OCI-LY7 (cell line): ENCODE results near the gene EMCN.

Experiments used
- EZH2phosphoT487 ChIP-seq: fragments of 200-600 bp; sonication (generic); IDR thresholded peaks from 2 replicates; pipeline ENCODE4 v1.6.1; 2018; ENCODE audit warnings: low read depth, borderline replicate concordance, mild to moderate bottlenecking, mixed run types, antibody characterized with exemption, low read length, moderate library complexity, mixed read lengths
- TF ChIP-seq, protein P1 (sequence below): fragments of 200-600 bp; sonication (generic); conservative IDR thresholded peaks from 2 replicates; pipeline ENCODE4 v1.5.1; 2014; ENCODE audit warnings: mild to moderate bottlenecking, antibody characterized with exemption, low read length, moderate library complexity, mixed read lengths

DNA sequence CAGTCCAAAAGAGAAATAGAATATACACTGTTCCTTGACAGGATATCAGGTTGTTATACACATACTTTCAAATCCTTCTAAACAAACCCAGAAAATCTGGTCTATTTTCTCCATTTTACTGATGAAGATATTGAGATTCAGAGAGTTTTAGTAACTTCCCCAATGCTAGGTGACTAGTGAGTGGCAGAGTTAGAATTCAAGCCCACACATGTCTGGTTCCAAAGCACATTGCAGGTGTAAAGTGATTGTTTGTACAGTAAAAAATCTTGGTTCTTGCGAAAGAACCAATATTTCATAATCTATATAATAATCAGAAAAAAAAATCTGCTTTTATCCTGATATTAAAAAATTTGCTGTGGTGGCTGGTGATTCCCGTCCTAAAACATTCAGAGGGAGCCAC lies 39.5 kb upstream of the EMCN start:
- TF ChIP-seq, protein P1, sequence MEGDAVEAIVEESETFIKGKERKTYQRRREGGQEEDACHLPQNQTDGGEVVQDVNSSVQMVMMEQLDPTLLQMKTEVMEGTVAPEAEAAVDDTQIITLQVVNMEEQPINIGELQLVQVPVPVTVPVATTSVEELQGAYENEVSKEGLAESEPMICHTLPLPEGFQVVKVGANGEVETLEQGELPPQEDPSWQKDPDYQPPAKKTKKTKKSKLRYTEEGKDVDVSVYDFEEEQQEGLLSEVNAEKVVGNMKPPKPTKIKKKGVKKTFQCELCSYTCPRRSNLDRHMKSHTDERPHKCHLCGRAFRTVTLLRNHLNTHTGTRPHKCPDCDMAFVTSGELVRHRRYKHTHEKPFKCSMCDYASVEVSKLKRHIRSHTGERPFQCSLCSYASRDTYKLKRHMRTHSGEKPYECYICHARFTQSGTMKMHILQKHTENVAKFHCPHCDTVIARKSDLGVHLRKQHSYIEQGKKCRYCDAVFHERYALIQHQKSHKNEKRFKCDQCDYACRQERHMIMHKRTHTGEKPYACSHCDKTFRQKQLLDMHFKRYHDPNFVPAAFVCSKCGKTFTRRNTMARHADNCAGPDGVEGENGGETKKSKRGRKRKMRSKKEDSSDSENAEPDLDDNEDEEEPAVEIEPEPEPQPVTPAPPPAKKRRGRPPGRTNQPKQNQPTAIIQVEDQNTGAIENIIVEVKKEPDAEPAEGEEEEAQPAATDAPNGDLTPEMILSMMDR: no peak
- TF ChIP-seq EZH2phosphoT487: no peak
